Liver (tissue), 9 donors: ENCODE measurements around the gene MR1. TPM values are rescaled to one million over a fixed set of nuclear protein-coding genes. Genes with fewer than 3 reads are reported as not detected.

ENCODE experiments used
- DNase-seq: peaks from one replicate; pipeline ENCODE4 v3.0.0-alpha.2; 2017; ENCODE audit warnings: low spot score
- H3K27ac ChIP-seq, 2 donors: one replicate each; pipeline ENCODE4 v1.7.0; 2013; ENCODE audit warnings: inconsistent platforms in 2 of 2, low read length in 2 of 2, control low read depth in 1 of 2, low read depth in 1 of 2, mild to moderate bottlenecking in 1 of 2
- H3K27me3 ChIP-seq, 4 donors: one replicate each; pipeline versions ENCODE4 v1.6.1 to v1.7.0; 2013; ENCODE audit warnings: low read length in 3 of 4, inconsistent platforms in 1 of 4, mild to moderate bottlenecking in 1 of 4, moderate library complexity in 1 of 4; ENCODE audit not compliant: control insufficient read depth in 4 of 4, insufficient read depth in 4 of 4
- H3K36me3 ChIP-seq, 4 donors: one replicate each; pipeline versions ENCODE4 v1.6.1 to v1.7.0; 2013; ENCODE audit warnings: low read length in 3 of 4, mild to moderate bottlenecking in 3 of 4, low read depth in 1 of 4, moderate library complexity in 1 of 4; ENCODE audit not compliant: control insufficient read depth in 4 of 4, insufficient read depth in 3 of 4
- H3K4me1 ChIP-seq, 4 donors: one replicate each; pipeline versions ENCODE4 v1.6.1 to v1.7.0; 2013; ENCODE audit warnings: low read length in 3 of 4, mild to moderate bottlenecking in 3 of 4, moderate library complexity in 1 of 4; ENCODE audit not compliant: control insufficient read depth in 4 of 4, insufficient read depth in 4 of 4
- H3K4me3 ChIP-seq, 3 donors: one replicate each; pipeline versions ENCODE4 v1.6.1 to v1.7.0; 2013; ENCODE audit warnings: low read length in 3 of 3, control low read depth in 1 of 3, low read depth in 1 of 3, mild to moderate bottlenecking in 1 of 3
- H3K9ac ChIP-seq, 2 donors: one replicate each; pipeline ENCODE4 v1.7.0; 2013; ENCODE audit warnings: low read length in 2 of 2, mild to moderate bottlenecking in 2 of 2, moderate library complexity in 2 of 2, control low read depth in 1 of 2, low read depth in 1 of 2
- H3K9me3 ChIP-seq, 4 donors: one replicate each; pipeline versions ENCODE4 v1.6.1 to v1.7.0; 2013; ENCODE audit warnings: low read length in 3 of 4; ENCODE audit not compliant: control insufficient read depth in 4 of 4
- ATF3 ChIP-seq: IDR thresholded peaks from 2 replicates; pipeline ENCODE4 v1.6.1; 2016; ENCODE audit warnings: antibody characterized with exemption
- EGR1 ChIP-seq, 2 donors: IDR thresholded peaks; 2 replicates each; pipeline ENCODE4 v1.6.1; 2016 to 2018; ENCODE audit warnings: antibody characterized with exemption in 2 of 2, low read depth in 2 of 2
- FOXA1 ChIP-seq: IDR thresholded peaks from 2 replicates; pipeline ENCODE4 v1.6.1; 2016; ENCODE audit warnings: antibody characterized with exemption
- FOXA2 ChIP-seq: IDR thresholded peaks from 2 replicates; pipeline ENCODE4 v1.6.1; 2016; ENCODE audit warnings: antibody characterized with exemption
- GABPA ChIP-seq, 2 donors: IDR thresholded peaks in 1 of 2; conservative IDR thresholded peaks in 1 of 2; 2 replicates each; pipeline ENCODE4 v1.6.1; 2016; ENCODE audit warnings: antibody characterized with exemption in 2 of 2, mild to moderate bottlenecking in 1 of 2, moderate library complexity in 1 of 2
- HNF4A ChIP-seq, 2 donors: conservative IDR thresholded peaks; 2 replicates each; pipeline ENCODE4 v1.6.1; 2016; ENCODE audit warnings: antibody characterized with exemption in 2 of 2, mild to moderate bottlenecking in 2 of 2
- JUND ChIP-seq, 2 donors: IDR thresholded peaks; 2 replicates each; pipeline ENCODE4 v1.6.1; 2016; ENCODE audit warnings: antibody characterized with exemption in 2 of 2
- MAX ChIP-seq: IDR thresholded peaks from 2 replicates; pipeline ENCODE4 v1.6.1; 2016; ENCODE audit warnings: antibody characterized with exemption
- NR2F2 ChIP-seq: IDR thresholded peaks from 2 replicates; pipeline ENCODE4 v1.6.1; 2016; ENCODE audit warnings: antibody characterized with exemption
- RAD21 ChIP-seq, 2 donors: IDR thresholded peaks; 2 replicates each; pipeline ENCODE4 v1.6.1; 2016; ENCODE audit warnings: antibody characterized with exemption in 2 of 2, mild to moderate bottlenecking in 2 of 2
- REST ChIP-seq: IDR thresholded peaks from 2 replicates; pipeline ENCODE4 v1.6.1; 2016; ENCODE audit warnings: antibody characterized with exemption, mild to moderate bottlenecking
- SP1 ChIP-seq: IDR thresholded peaks from 2 replicates; pipeline ENCODE4 v1.6.1; 2018; ENCODE audit warnings: antibody characterized with exemption, mild to moderate bottlenecking
- TAF1 ChIP-seq: conservative IDR thresholded peaks from 2 replicates; pipeline ENCODE4 v1.6.1; 2016; ENCODE audit warnings: antibody characterized with exemption, mild to moderate bottlenecking
- YY1 ChIP-seq: IDR thresholded peaks from 2 replicates; pipeline ENCODE4 v1.6.1; 2016; ENCODE audit warnings: antibody characterized with exemption, mild to moderate bottlenecking
- ZBTB33 ChIP-seq: IDR thresholded peaks from 2 replicates; pipeline ENCODE4 v1.6.1; 2016; ENCODE audit warnings: antibody characterized with exemption
- WGBS: extraction: QIAGEN DNeasy Blood & Tissue Kit; methylation state at CpG from one replicate; pipeline ENCODE4 v1.1.7; 2013; 5-methylcytosine and 5-hydroxymethylcytosine counted together
- polyA plus RNA-seq, 2 donors: library from polyadenylated mRNA; stranded (reverse) in 1 of 2; unstranded in 1 of 2; fragments of 200-250 nt in 1 of 2; fragments of >200 nt in 1 of 2; fragmentation: Nextera tagmentation in 1 of 2; extraction: Ambion mirVana in 1 of 2; gene quantifications; one replicate each; pipeline versions ENCODE4 v1.2.1 to v1.2.3, GENCODE V29; 2013 to 2015
- total RNA-seq, 2 donors: library from RNA; depleted of rRNA; stranded (reverse); fragments of >200 nt; gene quantifications; one replicate each; pipeline ENCODE4 v1.2.3, GENCODE V29; 2014
- TF ChIP-seq, protein P1 (sequence below): fragments of 150-350 bp; IDR thresholded peaks from 2 replicates; pipeline ENCODE4 v1.5.1; 2017; ENCODE audit warnings: improper control_type of control experiment, low read depth, low read length; ENCODE audit not compliant: missing input control
- donor health status: healthy.
- donor health status: healthy.
- donor health status: healthy.
- donor health status: healthy.
- donor health status: healthy.

Gene MR1
- total and polyA plus RNA-seq, 4 donors: 5.5 to 8.1 (median 6.1) TPM

DNA sequence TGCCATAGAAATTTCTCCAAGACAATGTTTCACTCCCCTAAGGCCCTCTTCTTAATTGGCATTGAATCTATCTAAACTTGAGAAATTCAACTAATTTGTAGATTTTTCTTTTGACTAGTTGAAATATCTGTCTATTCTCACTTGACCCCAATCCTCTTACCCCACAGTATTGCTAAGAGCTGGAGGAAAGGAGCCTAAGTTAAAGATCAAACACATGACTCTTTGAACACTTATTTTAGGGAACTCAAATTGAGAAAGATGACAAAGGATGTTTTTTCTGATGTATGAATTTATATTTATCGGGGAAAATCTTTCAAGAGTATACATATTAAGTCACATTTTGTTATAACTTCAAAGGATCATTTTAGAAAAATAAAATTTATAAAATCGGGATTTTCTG, 3.6 kb downstream of the MR1 start:
- H3K9me3 ChIP-seq: no peaks in the 10 kb centered on the region
- no peak overlapping the region for H3K27ac ChIP-seq
- no peak for TF ChIP-seq MAX
- no peak for TF ChIP-seq FOXA2
- TF ChIP-seq REST: no peak
- TF ChIP-seq RAD21 (IDR thresholded peaks at IDR 0.05): no peak
- no peak for TF ChIP-seq HNF4A (conservative IDR thresholded peaks at IDR 0.05)
- no peak for TF ChIP-seq YY1
- no peak for TF ChIP-seq TAF1
- no peak for TF ChIP-seq EGR1 (IDR thresholded peaks at IDR 0.05; ENCODE audit: low read depth in 2 of 2)
- TF ChIP-seq ATF3: no peak
- no peak for TF ChIP-seq FOXA1
- no peak for TF ChIP-seq ZBTB33
- H3K4me1 ChIP-seq: peaks cover 0 to 19% (median 9%) of the 10 kb centered on the region in 4 donors
- no peak for DNase-seq
- WGBS: 94% methylated on average over 2 of the region's 2 CpGs
- H3K4me3 ChIP-seq: no peak overlapping the region
- no peak overlapping the region for H3K9ac ChIP-seq
- H3K27me3 ChIP-seq: no peaks in the 10 kb centered on the region
- no peaks in the 10 kb centered on the region for H3K36me3 ChIP-seq

GRCh38 chr1:181038399-181038873, 4.7 kb downstream of the MR1 start:
- TF ChIP-seq GABPA (IDR thresholded peaks at IDR 0.05 in 1 of 2, conservative IDR thresholded peaks at IDR 0.05 in 1 of 2): no peak
- TF ChIP-seq NR2F2: no peak
- TF ChIP-seq, protein P1, sequence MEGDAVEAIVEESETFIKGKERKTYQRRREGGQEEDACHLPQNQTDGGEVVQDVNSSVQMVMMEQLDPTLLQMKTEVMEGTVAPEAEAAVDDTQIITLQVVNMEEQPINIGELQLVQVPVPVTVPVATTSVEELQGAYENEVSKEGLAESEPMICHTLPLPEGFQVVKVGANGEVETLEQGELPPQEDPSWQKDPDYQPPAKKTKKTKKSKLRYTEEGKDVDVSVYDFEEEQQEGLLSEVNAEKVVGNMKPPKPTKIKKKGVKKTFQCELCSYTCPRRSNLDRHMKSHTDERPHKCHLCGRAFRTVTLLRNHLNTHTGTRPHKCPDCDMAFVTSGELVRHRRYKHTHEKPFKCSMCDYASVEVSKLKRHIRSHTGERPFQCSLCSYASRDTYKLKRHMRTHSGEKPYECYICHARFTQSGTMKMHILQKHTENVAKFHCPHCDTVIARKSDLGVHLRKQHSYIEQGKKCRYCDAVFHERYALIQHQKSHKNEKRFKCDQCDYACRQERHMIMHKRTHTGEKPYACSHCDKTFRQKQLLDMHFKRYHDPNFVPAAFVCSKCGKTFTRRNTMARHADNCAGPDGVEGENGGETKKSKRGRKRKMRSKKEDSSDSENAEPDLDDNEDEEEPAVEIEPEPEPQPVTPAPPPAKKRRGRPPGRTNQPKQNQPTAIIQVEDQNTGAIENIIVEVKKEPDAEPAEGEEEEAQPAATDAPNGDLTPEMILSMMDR: peak; percentile 69
- TF ChIP-seq HNF4A (conservative IDR thresholded peaks at IDR 0.05): peak in 1 of 2 donors; percentile 45
- peak; percentile 21 for TF ChIP-seq SP1
- TF ChIP-seq RAD21 (IDR thresholded peaks at IDR 0.05): peak; percentile 78 to 91
- no peak for TF ChIP-seq REST
- TF ChIP-seq ATF3: no peak
- peak in 1 of 2 donors; percentile 23 for TF ChIP-seq JUND (IDR thresholded peaks at IDR 0.05)
- TF ChIP-seq MAX: no peak
- Histone ChIP-seq H3K27ac (no peak overlapping the region), H3K4me3 (no peak overlapping the region), H3K36me3 (no peaks in the 10 kb centered on the region), H3K4me1 (peaks cover 0 to 21% (median 15%) of the 10 kb centered on the region in 4 donors), H3K9ac (no peak overlapping the region), H3K27me3 (no peaks in the 10 kb centered on the region), H3K9me3 (no peaks in the 10 kb centered on the region)
- WGBS: 84% methylated on average over 5 of the region's 5 CpGs
- DNase-seq: peak; percentile 71
